DND-41 (cell line): Measurements from ENCODE around the gene OR2B2.

ENCODE experiments used
- ATAC-seq: fragments of 200-7000 bp; cut with Tn5 transposase; 3 replicates; pipeline ENCODE4 v1.9.1; 2021; ENCODE audit warnings: low read depth; ENCODE audit not compliant: insufficient read depth
- DNase-seq: peaks from one replicate; pipeline ENCODE4 v3.0.0-alpha.2; 2020
- H2AFZ ChIP-seq: 2 replicates; pipeline ENCODE4 v1.6.0; 2012; ENCODE audit warnings: low read depth, low read length
- H3K27ac ChIP-seq: 2 replicates; pipeline ENCODE4 v1.5.1; 2012; ENCODE audit warnings: low read length, inconsistent platforms
- H3K27me3 ChIP-seq: fragments of 200-600 bp; sonication (generic); 2 replicates; pipeline ENCODE4 v1.6.0; 2012; ENCODE audit warnings: low read length, mild to moderate bottlenecking, inconsistent platforms; ENCODE audit not compliant: insufficient read depth, poor library complexity
- H3K36me3 ChIP-seq: 2 replicates; pipeline ENCODE4 v1.5.1; 2012; ENCODE audit warnings: low read length, inconsistent platforms; ENCODE audit not compliant: insufficient read depth
- H3K4me1 ChIP-seq: 2 replicates; pipeline ENCODE4 v1.5.1; 2012; ENCODE audit warnings: mild to moderate bottlenecking, low read length; ENCODE audit not compliant: insufficient read depth
- H3K4me2 ChIP-seq: 2 replicates; pipeline ENCODE4 v1.6.0; 2012; ENCODE audit warnings: mild to moderate bottlenecking, moderate library complexity, low read length, inconsistent platforms; ENCODE audit not compliant: insufficient read depth
- H3K4me3 ChIP-seq, 2 experiments: fragments of 200-600 bp in 1 of 2; shearing (Covaris generic) in 1 of 2; 2 replicates each; pipeline ENCODE4 v1.5.1; 2012 to 2016; ENCODE audit warnings: inconsistent platforms in 2 of 2, low read length in 2 of 2, mild to moderate bottlenecking in 2 of 2, low read depth in 1 of 2, moderate library complexity in 1 of 2
- H3K79me2 ChIP-seq: 2 replicates; pipeline ENCODE4 v1.6.0; 2012; ENCODE audit warnings: low read length, inconsistent platforms; ENCODE audit not compliant: insufficient read depth
- H3K9ac ChIP-seq: 2 replicates; pipeline ENCODE4 v1.6.0; 2012; ENCODE audit warnings: low read depth, mild to moderate bottlenecking, inconsistent platforms, low read length, moderate library complexity
- H3K9me3 ChIP-seq: 2 replicates; pipeline ENCODE4 v1.5.1; 2012; ENCODE audit warnings: low read length, moderate library complexity, mild to moderate bottlenecking, inconsistent platforms; ENCODE audit not compliant: insufficient read depth, severe bottlenecking
- H4K20me1 ChIP-seq: 2 replicates; pipeline ENCODE4 v1.6.0; 2012; ENCODE audit warnings: low read length; ENCODE audit not compliant: insufficient read depth
- CTCF ChIP-seq: IDR thresholded peaks from 2 replicates; pipeline ENCODE4 v1.5.1; 2012; ENCODE audit warnings: borderline replicate concordance, low read length, moderate library complexity, mild to moderate bottlenecking; ENCODE audit not compliant: poor library complexity, severe bottlenecking; ENCODE audit errors: extremely low read depth
- EZH2 ChIP-seq: IDR thresholded peaks from 3 replicates; pipeline ENCODE4 v1.6.1; 2012; ENCODE audit warnings: borderline replicate concordance, low read depth, mild to moderate bottlenecking, moderate library complexity, low read length, inconsistent platforms; ENCODE audit not compliant: severe bottlenecking

OR2B2 gene

GRCh38 chr6:27865850-27866356 is 46.3 kb downstream of the OR2B2 start:
- Histone ChIP-seq H3K4me2 (peak overlapping the region; percentile 63), H3K79me2 (0 out of 2 replicates have a peak, but pooled peaks cover 2% of the 10 kb centered on the region), H3K9me3 (no peaks in the 10 kb centered on the region), H4K20me1 (no peaks in the 10 kb centered on the region), H3K27me3 (no peaks in the 10 kb centered on the region), H3K4me1 (peaks cover 39% of the 10 kb centered on the region), H3K36me3 (no peaks in the 10 kb centered on the region), H3K27ac (peak overlapping the region; percentile 99), H2AFZ (no peak overlapping the region), H3K4me3 (peak overlapping the region; percentile 43 to 65; a peak in 3 of 4 replicates), H3K9ac (peak overlapping the region; percentile 85)
- ATAC-seq (peak; percentile 34), DNase-seq (peak; percentile 68)
- TF ChIP-seq EZH2 (no peak), CTCF (no peak)

GRCh38 chr6:27864906-27865849 is 47.0 kb downstream of the OR2B2 start:
- H3K27ac ChIP-seq, result peak overlapping the region; percentile 99
- no peak overlapping the region for H2AFZ ChIP-seq
- no peaks in the 10 kb centered on the region for H3K36me3 ChIP-seq
- H3K27me3 ChIP-seq, result no peaks in the 10 kb centered on the region
- peaks cover 31% of the 10 kb centered on the region for H3K4me1 ChIP-seq
- H3K4me3 ChIP-seq, result peak overlapping the region; percentile 43 to 65; a peak in 3 of 4 replicates
- H3K9ac ChIP-seq, result peak overlapping the region; percentile 85
- no peaks in the 10 kb centered on the region for H3K9me3 ChIP-seq
- H3K4me2 ChIP-seq, result peak overlapping the region; percentile 63
- DNase-seq, result peak; percentile 83
- 0 out of 2 replicates have a peak, but pooled peaks cover 2% of the 10 kb centered on the region for H3K79me2 ChIP-seq
- peak; percentile 46 for ATAC-seq
- TF ChIP-seq EZH2, result no peak
- H4K20me1 ChIP-seq, result no peaks in the 10 kb centered on the region

GRCh38 chr6:27863962-27864905 is 48.0 kb downstream of the OR2B2 start:
- H3K4me3 ChIP-seq, result peak overlapping the region; percentile 3 to 65; a peak in 3 of 4 replicates
- no peaks in the 10 kb centered on the region for H3K9me3 ChIP-seq
- no peak overlapping the region for H2AFZ ChIP-seq
- peak overlapping the region; percentile 46 for H3K4me2 ChIP-seq
- ATAC-seq (no peak), DNase-seq (no peak)
- H4K20me1 ChIP-seq, result no peaks in the 10 kb centered on the region
- no peaks in the 10 kb centered on the region for H3K36me3 ChIP-seq
- H3K27ac ChIP-seq, result peak overlapping the region; percentile 77
- peak overlapping the region; percentile 85 for H3K9ac ChIP-seq
- no peaks in the 10 kb centered on the region for H3K27me3 ChIP-seq
- H3K4me1 ChIP-seq, result peaks cover 22% of the 10 kb centered on the region
- TF ChIP-seq CTCF (no peak), EZH2 (no peak)
- 0 out of 2 replicates have a peak, but pooled peaks cover 2% of the 10 kb centered on the region for H3K79me2 ChIP-seq
